Mesodermal cell (in vitro differentiated cells): ENCODE results near the gene DRGX.

ENCODE experiments used
- H3K27ac ChIP-seq: 2 replicates; pipeline ENCODE4 v1.7.0; 2013; ENCODE audit warnings: mild to moderate bottlenecking, low read depth, low read length, moderate library complexity; ENCODE audit not compliant: severe bottlenecking
- H3K36me3 ChIP-seq: 2 replicates; pipeline ENCODE4 v1.7.1; 2013; ENCODE audit warnings: mild to moderate bottlenecking, low read length, moderate library complexity; ENCODE audit not compliant: control insufficient read depth, insufficient read depth
- H3K4me1 ChIP-seq: one replicate; pipeline ENCODE4 v1.7.1; 2013; ENCODE audit warnings: mild to moderate bottlenecking, low read length; ENCODE audit not compliant: insufficient read depth, control insufficient read depth, poor library complexity, severe bottlenecking
- H3K4me3 ChIP-seq: 2 replicates; pipeline ENCODE4 v1.7.0; 2013; ENCODE audit warnings: low read length, control low read depth, mild to moderate bottlenecking; ENCODE audit not compliant: insufficient read depth, poor library complexity, severe bottlenecking; ENCODE audit errors: extremely low read depth
- H3K9me3 ChIP-seq: 2 replicates; pipeline ENCODE4 v1.7.1; 2013; ENCODE audit warnings: mild to moderate bottlenecking, low read length, moderate library complexity; ENCODE audit not compliant: control insufficient read depth
- WGBS, 2 experiments: methylation state at CpG; one replicate each; pipeline ENCODE4 v1.1.5; 2013; ENCODE audit warnings: missing lambda C conversion rate in 2 of 2; ENCODE audit not compliant: insufficient coverage in 2 of 2; 5-methylcytosine and 5-hydroxymethylcytosine counted together

The DRGX gene

GRCh38 chr10:49367600-49367999 is 28.3 kb downstream of the DRGX start:
- peaks cover 12% of the 10 kb centered on the region for H3K4me1 ChIP-seq
- no peak overlapping the region for H3K27ac ChIP-seq
- H3K36me3 ChIP-seq, result no peaks in the 10 kb centered on the region
- no peak overlapping the region for H3K4me3 ChIP-seq
- no peaks in the 10 kb centered on the region for H3K9me3 ChIP-seq
- 44 to 56% methylated on average over 4 to 5 of the region's 5 CpGs for WGBS, 2 experiments

- H3K27ac ChIP-seq, result no peak overlapping the region
- H3K4me3 ChIP-seq, result no peak overlapping the region
- H3K9me3 ChIP-seq, result no peaks in the 10 kb centered on the region
- H3K4me1 ChIP-seq, result peaks cover 12% of the 10 kb centered on the region
- no peaks in the 10 kb centered on the region for H3K36me3 ChIP-seq
- 67 to 86% methylated on average over 1 to 4 of the region's 4 CpGs for WGBS, 2 experiments
Observed at GRCh38 chr10:49366460-49366859, 29.4 kb downstream of the DRGX start.

GRCh38 chr10:49365675-49366415 is 30.0 kb downstream of the DRGX start:
- H3K9me3 ChIP-seq, result no peaks in the 10 kb centered on the region
- H3K4me3 ChIP-seq, result no peak overlapping the region
- no peak overlapping the region for H3K27ac ChIP-seq
- H3K36me3 ChIP-seq, result no peaks in the 10 kb centered on the region
- WGBS, 2 experiments, result 86 to 88% methylated on average over 12 to 14 of the region's 23 CpGs
- H3K4me1 ChIP-seq, result peaks cover 12% of the 10 kb centered on the region

- Histone ChIP-seq H3K27ac (no peak overlapping the region), H3K36me3 (no peaks in the 10 kb centered on the region), H3K4me3 (no peak overlapping the region), H3K4me1 (peaks cover 12% of the 10 kb centered on the region), H3K9me3 (no peaks in the 10 kb centered on the region)
- 86 to 93% methylated on average over 2 of the region's 3 CpGs for WGBS, 2 experiments
Observed at GRCh38 chr10:49365275-49365674, 30.6 kb downstream of the DRGX start.

- WGBS, 2 experiments, result 76 to 95% methylated on average over 6 to 8 of the region's 8 CpGs
- Histone ChIP-seq H3K4me1 (peaks cover 14% of the 10 kb centered on the region), H3K27ac (no peak overlapping the region), H3K4me3 (no peak overlapping the region), H3K9me3 (no peaks in the 10 kb centered on the region), H3K36me3 (no peaks in the 10 kb centered on the region)
Observed at GRCh38 chr10:49364747-49365146, 31.1 kb downstream of the DRGX start.

- Histone ChIP-seq H3K4me1 (peaks cover 7% of the 10 kb centered on the region), H3K4me3 (no peak overlapping the region), H3K9me3 (no peaks in the 10 kb centered on the region), H3K36me3 (no peaks in the 10 kb centered on the region), H3K27ac (no peak overlapping the region)
- WGBS, 2 experiments, result 88% methylated on average over 1 of the region's 5 CpGs; no CpG with 5 or more reads in 1 of the 2 experiments
Observed at GRCh38 chr10:49364051-49364450, 31.8 kb downstream of the DRGX start.

- H3K36me3 ChIP-seq, result no peaks in the 10 kb centered on the region
- no peak overlapping the region for H3K27ac ChIP-seq
- H3K4me3 ChIP-seq, result no peak overlapping the region
- no peaks in the 10 kb centered on the region for H3K9me3 ChIP-seq
- peaks cover 5% of the 10 kb centered on the region for H3K4me1 ChIP-seq
- 85 to 88% methylated on average over 4 to 5 of the region's 8 CpGs for WGBS, 2 experiments
Observed at GRCh38 chr10:49363309-49364031, 32.4 kb downstream of the DRGX start.

- WGBS, 2 experiments, result 88 to 97% methylated on average over 10 of the region's 10 CpGs
- H3K27ac ChIP-seq, result no peak overlapping the region
- H3K4me1 ChIP-seq, result peaks cover 5% of the 10 kb centered on the region
- H3K9me3 ChIP-seq, result no peaks in the 10 kb centered on the region
- H3K36me3 ChIP-seq, result no peaks in the 10 kb centered on the region
- no peak overlapping the region for H3K4me3 ChIP-seq
Observed at GRCh38 chr10:49362596-49363260, 33.2 kb downstream of the DRGX start.

- 82% methylated on average over 8 to 9 of the region's 11 CpGs for WGBS, 2 experiments
- no peak overlapping the region for H3K27ac ChIP-seq
- no peaks in the 10 kb centered on the region for H3K36me3 ChIP-seq
- peaks cover 5% of the 10 kb centered on the region for H3K4me1 ChIP-seq
- H3K9me3 ChIP-seq, result no peaks in the 10 kb centered on the region
- H3K4me3 ChIP-seq, result no peak overlapping the region
Observed at GRCh38 chr10:49361735-49362568, 33.9 kb downstream of the DRGX start.

- no peak overlapping the region for H3K27ac ChIP-seq
- H3K4me3 ChIP-seq, result no peak overlapping the region
- H3K4me1 ChIP-seq, result peaks cover 5% of the 10 kb centered on the region
- WGBS, 2 experiments, result 90 to 98% methylated on average over 7 to 8 of the region's 8 CpGs
- no peaks in the 10 kb centered on the region for H3K9me3 ChIP-seq
- H3K36me3 ChIP-seq, result no peaks in the 10 kb centered on the region
Observed at GRCh38 chr10:49361178-49361554, 34.7 kb downstream of the DRGX start.
